ENCODE measurements around the gene SPATA9. TPM values are rescaled to one million over a fixed set of nuclear protein-coding genes. Genes with fewer than 3 reads are reported as not detected.

The SPATA9 gene
- total and polyA plus RNA-seq, 2 donors (not counting 3 experiments of a cell fraction or from before 2014, with no cell fraction given) = 0.07 TPM; not detected in 1

GRCh38 chr5:95624368-95624767 lies 58.4 kb downstream of the SPATA9 start:
- Histone ChIP-seq H3K79me2 (ENCODE audit: control insufficient read depth, insufficient read depth, low read length) (no peaks in the 10 kb centered on the region), H3K27ac (ENCODE audit: insufficient read depth, low read depth, low read length) (no peak overlapping the region), H4K20me1 (replicated peaks; ENCODE audit: control insufficient read depth, extremely low read depth, insufficient read depth, low read length) (no peaks in the 10 kb centered on the region), H2AFZ (ENCODE audit: low read depth, low read length) (no peak overlapping the region), H3K4me2 (ENCODE audit: insufficient read depth, low read length) (no peak overlapping the region), H3K36me3 (ENCODE audit: control insufficient read depth in 2 of 2, extremely low read depth in 1 of 2, insufficient read depth in 2 of 2, low read length in 2 of 2) (no peaks in the 10 kb centered on the region), H3K27me3 (ENCODE audit: control insufficient read depth in 2 of 2, insufficient read depth in 2 of 2, low read length in 2 of 2) (no peaks in the 10 kb centered on the region), H3K9me3 (replicated peaks; ENCODE audit: control insufficient read depth, insufficient read depth, low read length) (no peaks in the 10 kb centered on the region), H3K4me3 (replicated peaks in 1 of 3; ENCODE audit: insufficient read depth in 1 of 3, low read depth in 1 of 3, low read length in 3 of 3) (no peak overlapping the region), H3K9me1 (replicated peaks; ENCODE audit: control insufficient read depth, extremely low read depth, insufficient read depth, low read length) (no peaks in the 10 kb centered on the region), H3K9ac (replicated peaks; ENCODE audit: extremely low read depth, insufficient read depth, low read length) (no peak overlapping the region), H3K4me1 (ENCODE audit: control insufficient read depth, extremely low read depth, insufficient read depth, low read length) (peaks cover 16% of the 10 kb centered on the region)
- ChIA-PET POLR2A (no interaction called here), CTCF (no interaction called here)
- no TSS peak for BruUV-seq (replicated peaks)
- dilution Hi-C loops (cut with MboI; ENCODE audit: extremely low pct_ligation_motif_present, low sequenced_read_pairs) (no loop called here), intact Hi-C loops (cut with micrococcal nuclease) (no loop called here)
- TF ChIP-seq, protein P1, sequence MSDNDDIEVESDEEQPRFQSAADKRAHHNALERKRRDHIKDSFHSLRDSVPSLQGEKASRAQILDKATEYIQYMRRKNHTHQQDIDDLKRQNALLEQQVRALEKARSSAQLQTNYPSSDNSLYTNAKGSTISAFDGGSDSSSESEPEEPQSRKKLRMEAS (IDR thresholded peaks at IDR 0.05; ENCODE audit: insufficient read depth, insufficient read length) = no peak
- TF ChIP-seq EZH2 (IDR thresholded peaks at IDR 0.05; ENCODE audit: borderline replicate concordance, low read depth, low read length, severe bottlenecking) (no peak), FOS (IDR thresholded peaks at IDR 0.05; ENCODE audit: borderline replicate concordance, insufficient read depth, low read length) (no peak), MYC (IDR thresholded peaks at IDR 0.05; ENCODE audit: low read depth, low read length) (no peak), POLR2AphosphoS5 (IDR thresholded peaks at IDR 0.05; ENCODE audit: insufficient read depth, low read depth, low read length) (no peak), GATA2 (IDR thresholded peaks at IDR 0.05; ENCODE audit: insufficient read depth, insufficient read length, low read depth, low read length) (no peak), POLR2A (IDR thresholded peaks at IDR 0.05; ENCODE audit: low read depth, low read length) (no peak), JUN (IDR thresholded peaks at IDR 0.05; ENCODE audit: borderline replicate concordance, insufficient read depth, insufficient read length, low read depth) (no peak), CTCF (IDR thresholded peaks at IDR 0.05; ENCODE audit: extremely low read depth in 1 of 2, insufficient read depth in 1 of 2, low read depth in 1 of 2, low read length in 2 of 2) (no peak)
- FAIRE-seq (no peak), DNase-seq (ENCODE audit: low read depth, low spot score) (no peak)
